HK-2 (cell line): ENCODE results near the gene OR13A1.
A peak's percentile ranks its signal among the peaks of the same experiment; 100 is the strongest.
"Not testable (repeated sequence)": the region's sequence is repeated elsewhere in the genome, so short reads cannot be mapped to it uniquely, and the experiment has no call there.

Source experiments
- DNase-seq: peaks from one replicate; pipeline ENCODE4 v3.0.0-alpha.2; 2018; ENCODE audit not compliant: unreplicated experiment

Gene OR13A1

GRCh38 chr10:45315508-45315907 is at the start of gene OR13A1:
Gene OR13A1 (minus strand): TSS chr10:45315608. CDS start chr10:45304422, 11,186 bp downstream.
- DNase-seq, result no peak

- DNase-seq, result not testable (repeated sequence)
These were observed 46.8 kb upstream of the OR13A1 start for GRCh38 chr10:45361983-45362799.

- DNase-seq, result not testable (repeated sequence)
These were observed 43.6 kb upstream of the OR13A1 start for GRCh38 chr10:45358961-45359360.

GRCh38 chr10:45355494-45355893 is 40.1 kb upstream of the OR13A1 start:
- DNase-seq, result no peak

DNA sequence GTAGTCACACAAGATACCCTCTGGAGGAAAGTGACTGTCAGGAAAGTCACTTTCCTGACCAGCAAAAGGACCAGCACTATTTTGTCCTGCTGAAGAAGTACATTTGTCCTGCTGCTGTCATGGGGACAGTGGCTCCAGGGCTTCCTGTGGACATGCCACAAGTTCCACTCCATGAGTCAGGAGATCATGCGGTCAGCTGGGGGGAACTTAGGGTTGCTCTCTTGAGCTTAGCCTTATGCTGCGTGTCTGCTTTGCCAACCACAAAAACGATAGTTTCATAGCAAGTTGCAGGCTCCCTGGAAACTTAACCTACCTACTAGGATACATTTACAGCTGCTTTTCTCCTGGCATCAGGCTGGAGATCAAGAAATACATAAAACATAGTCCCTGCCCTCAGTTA is 38.9 kb upstream of the OR13A1 start:
- peak; percentile 44 for DNase-seq

- DNase-seq, result no peak
These were observed 37.8 kb upstream of the OR13A1 start for GRCh38 chr10:45353186-45353585.

DNA sequence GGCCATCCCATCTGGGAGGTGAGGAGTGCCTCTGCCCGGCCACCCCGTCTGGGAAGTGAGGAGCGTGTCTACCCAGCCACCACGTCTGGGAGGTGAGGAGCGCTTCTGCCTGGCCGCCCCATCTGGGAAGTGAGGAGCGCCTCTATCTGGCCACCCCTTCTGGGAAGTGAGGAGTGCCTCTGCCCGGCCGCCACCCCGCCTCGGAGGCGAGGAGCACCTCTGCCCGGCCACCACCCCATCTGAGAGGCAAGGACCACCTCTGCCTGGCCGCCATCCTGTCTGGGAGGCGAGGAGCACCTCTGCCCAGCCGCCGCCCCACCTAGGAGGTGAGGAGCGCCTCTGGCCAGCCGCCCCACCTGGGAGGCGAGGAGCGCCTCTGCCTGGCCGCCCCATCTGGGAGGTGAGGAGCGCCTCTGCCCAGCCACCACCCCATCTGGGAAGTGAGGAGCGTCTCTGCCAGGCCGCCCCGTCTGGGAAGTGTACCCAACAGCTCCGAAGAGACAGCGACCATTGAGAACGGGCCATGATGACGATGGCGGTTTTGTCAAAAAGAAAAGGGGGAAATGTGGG is 32.9 kb upstream of the OR13A1 start:
- DNase-seq, result not testable (repeated sequence)

DNA sequence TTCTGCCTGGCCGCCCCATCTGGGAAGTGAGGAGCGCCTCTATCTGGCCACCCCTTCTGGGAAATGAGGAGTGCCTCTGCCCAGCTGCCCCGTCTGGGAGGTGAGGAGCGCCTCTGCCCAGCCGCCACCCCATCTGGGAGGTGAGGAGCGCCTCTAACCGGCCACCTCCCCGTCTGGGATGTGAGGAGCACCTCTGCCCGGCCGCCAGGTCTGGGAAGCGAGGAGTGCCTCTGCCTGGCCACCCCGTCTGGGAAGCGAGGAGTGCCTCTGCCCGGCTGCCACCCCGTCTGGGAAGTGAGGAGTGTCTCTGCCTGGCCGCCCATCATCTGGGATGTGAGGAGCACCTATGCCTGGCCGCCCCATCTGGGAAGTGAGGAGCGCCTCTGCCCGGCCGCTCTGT is 32.1 kb upstream of the OR13A1 start:
- not testable (repeated sequence) for DNase-seq

DNA sequence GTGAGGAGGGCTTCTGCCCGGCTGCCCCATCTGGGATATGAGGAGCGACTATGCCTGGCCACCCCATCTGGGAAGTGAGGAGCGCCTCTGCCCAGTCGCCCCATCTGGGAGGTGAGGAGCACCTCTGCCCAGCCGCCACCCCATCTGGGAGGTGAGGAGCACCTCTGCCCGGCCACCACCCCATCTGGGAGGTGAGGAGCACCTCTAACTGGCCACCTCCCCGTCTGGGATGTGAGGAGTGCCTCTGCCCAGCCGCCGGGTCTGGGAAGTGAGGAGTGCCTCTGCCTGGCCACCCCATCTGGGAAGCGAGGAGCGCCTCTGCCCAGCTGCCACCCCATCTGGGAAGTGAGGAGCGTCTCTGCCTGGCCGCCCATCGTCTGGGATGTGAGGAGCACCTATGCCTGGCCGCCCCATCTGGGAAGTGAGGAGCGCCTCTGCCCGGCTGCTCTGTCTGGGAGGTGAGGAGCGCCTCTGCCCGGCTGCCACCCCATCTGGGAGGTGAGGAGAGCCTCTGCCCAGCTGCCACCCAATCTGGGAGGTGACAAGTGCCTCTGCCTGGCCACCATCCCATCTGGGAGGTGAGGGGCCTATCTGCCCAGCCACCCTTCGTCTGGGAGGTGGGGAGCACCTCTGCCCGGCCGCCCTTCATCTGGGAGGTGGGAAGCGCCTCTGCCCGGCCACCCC is 31.4 kb upstream of the OR13A1 start:
- not testable (repeated sequence) for DNase-seq

GRCh38 chr10:45340420-45340819 is 25.0 kb upstream of the OR13A1 start:
- DNase-seq, result not testable (repeated sequence)

DNA sequence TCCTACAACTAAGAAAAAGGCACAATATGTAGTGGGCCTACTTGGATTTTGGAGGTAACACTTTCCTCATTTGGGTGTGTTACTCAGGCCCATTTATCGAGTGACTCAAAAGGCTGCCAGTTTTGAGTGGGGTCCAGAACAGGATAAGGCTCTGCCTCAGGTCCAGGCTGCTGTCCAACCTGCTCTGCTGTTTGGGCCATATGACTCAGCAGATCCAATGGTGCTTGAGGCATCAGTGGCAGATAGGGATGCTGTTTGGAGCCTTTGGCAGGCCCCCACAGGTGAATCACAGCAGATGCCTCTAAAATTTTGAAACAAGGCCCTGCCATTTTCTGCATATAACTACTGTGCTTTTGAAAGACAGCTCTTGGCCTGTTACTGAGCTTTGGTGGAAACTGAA is 24.5 kb upstream of the OR13A1 start:
- DNase-seq, result no peak

DNA sequence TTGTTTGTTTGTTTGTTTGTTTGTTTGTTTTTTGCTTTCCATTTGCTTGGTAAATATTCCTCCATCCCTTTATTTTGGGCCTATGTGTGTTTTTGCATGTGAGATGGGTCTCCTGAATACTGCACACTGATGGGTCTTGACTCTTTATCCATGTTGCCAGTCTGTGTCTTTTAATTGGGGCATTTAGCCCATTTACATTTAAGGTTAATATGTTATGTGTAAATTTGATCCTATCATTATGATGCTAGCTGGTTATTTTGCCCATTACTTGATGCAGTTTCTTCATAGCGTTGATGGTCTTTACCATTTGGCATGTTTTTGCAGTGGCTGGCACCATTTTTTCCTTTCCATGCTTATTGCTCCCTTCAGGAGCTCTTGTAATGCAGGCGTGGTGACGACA is 16.4 kb upstream of the OR13A1 start:
- not testable (repeated sequence) for DNase-seq

DNA sequence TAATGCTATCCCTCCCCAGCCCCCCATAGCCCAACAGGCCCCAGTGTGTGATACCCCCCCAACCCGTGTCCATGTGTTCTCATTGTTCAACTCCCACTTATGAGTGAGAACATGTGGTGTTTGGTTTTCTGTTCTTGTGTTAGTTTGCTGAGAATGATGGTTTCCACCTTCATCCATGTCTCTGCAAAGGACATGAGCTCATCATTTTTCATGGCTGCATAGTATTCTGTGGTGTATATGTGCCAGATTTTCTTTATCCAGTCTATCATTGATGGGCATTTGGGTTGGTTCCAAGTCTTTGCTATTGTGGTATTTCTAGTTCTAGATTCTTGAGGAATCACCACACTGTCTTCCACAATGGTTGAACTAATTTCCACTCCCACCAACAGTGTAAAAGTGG is 11.5 kb upstream of the OR13A1 start:
- not testable (repeated sequence) for DNase-seq

- DNase-seq, result no peak
These were observed 9.7 kb upstream of the OR13A1 start for GRCh38 chr10:45325116-45325515.

GRCh38 chr10:45319702-45320101 is 4.3 kb upstream of the OR13A1 start:
- DNase-seq, result no peak

DNA sequence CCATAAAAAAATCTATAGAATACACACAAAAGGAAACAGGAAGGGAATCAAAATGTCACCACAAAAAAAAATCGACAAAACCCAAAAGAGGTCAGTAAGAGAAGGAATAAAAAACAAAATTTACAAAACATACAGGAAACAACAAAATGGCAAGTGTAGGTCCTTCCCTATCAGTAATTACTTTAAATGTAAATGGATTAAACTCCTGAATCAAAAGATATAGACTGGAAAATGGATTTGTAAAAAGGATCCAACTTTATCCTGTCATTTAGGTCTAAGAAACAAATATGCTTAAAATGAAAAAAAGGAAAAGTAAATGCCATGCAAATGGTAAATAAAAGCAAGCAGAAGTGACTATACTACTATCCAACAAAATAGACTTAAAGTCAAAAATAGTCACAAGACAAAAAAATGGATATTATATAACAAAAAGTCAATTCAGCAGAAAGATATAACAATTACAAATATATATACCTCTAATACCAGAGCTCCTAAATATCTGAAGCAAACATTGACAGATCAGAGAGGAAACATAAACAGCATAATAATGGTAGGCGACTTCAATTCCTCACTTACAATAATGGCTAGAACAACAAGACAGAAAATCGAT is 2.0 kb downstream of the OR13A1 start:
- no peak for DNase-seq

- no peak for DNase-seq
These were observed 6.7 kb downstream of the OR13A1 start for GRCh38 chr10:45308707-45309106.

DNA sequence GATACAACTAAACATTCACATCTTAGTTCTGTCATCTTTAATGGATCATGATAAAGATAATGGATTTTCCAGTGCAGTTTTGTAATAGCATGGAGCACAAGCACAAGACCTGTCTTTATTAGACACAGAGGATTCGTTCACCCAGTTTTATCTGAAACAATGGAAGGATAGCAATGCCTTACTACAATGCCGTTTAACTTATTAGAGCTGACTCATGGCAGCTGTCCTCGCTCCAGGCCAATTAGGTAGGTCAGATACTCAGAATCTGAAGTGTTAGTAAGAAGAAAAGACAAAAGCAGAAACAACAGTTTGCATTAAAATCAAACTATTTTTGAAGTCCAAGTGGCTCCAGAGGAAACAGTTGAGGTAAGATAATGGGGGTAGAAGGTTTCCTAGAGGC is 12.8 kb downstream of the OR13A1 start:
- DNase-seq, result no peak

GRCh38 chr10:45298341-45298955 is 17.0 kb downstream of the OR13A1 start:
- DNase-seq, result not testable (repeated sequence)

- no peak for DNase-seq
These were observed 20.7 kb downstream of the OR13A1 start for GRCh38 chr10:45294681-45295080.

DNA sequence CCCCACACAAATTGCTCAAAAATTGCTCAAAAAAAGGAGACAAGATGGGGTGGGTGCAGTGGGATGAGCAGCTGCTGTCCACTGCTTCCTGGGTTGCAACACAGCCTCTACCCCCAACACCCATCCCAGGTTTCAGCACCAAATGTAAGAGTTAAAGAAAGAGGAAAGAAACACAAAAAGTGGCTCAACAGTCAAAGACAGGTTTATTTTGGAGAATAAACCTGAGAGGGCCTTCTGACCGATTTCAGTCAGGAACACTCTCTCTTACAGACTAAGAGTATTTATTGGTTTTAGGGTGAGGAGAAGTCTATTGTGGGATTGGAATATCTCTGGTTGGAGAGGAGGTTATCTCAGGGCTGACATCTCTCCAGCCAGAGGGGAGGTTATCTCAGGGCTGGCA is 28.4 kb downstream of the OR13A1 start:
- DNase-seq, result no peak

GRCh38 chr10:45282061-45282460 is 33.3 kb downstream of the OR13A1 start:
- no peak for DNase-seq
